Placental epithelial cell (primary cell): ENCODE measurements around the gene MOGAT3. TPM values are rescaled to one million over a fixed set of nuclear protein-coding genes. Genes with fewer than 3 reads are reported as not detected.

Experiments used
- small RNA-seq: library from RNA; depleted of rRNA; stranded (forward); fragments of <200 nt; gene quantifications from one replicate; pipeline ENCODE3, GENCODE V24; 2012
- total RNA-seq: library from RNA; depleted of rRNA; stranded (reverse); fragments of >200 nt; gene quantifications from 2 replicates; pipeline ENCODE4 v1.2.3, GENCODE V29; 2012

Gene MOGAT3
- total RNA-seq: not detected in 2 replicates

GRCh38 chr7:101200862-101201599, at the start of gene MOGAT3:
Gene MOGAT3 (minus strand): TSS chr7:101201036. CDS start chr7:101200854, 182 bp downstream.

GRCh38 chr7:101244375-101245146, 43.7 kb upstream of the MOGAT3 start, which contains the start of gene FIS1:
Gene FIS1 (minus strand): TSS chr7:101245081. CDS start chr7:101245004, 77 bp downstream.

GRCh38 chr7:101237206-101238067, 36.6 kb upstream of the MOGAT3 start, which contains the start of gene CLDN15:
Gene CLDN15 (minus strand): TSS chr7:101237802. CDS start chr7:101237581, 221 bp downstream.

GRCh38 chr7:101217388-101218235, 16.8 kb upstream of the MOGAT3 start, which contains the start of the genes PLOD3 and ZNHIT1:
Gene PLOD3 (minus strand): TSS chr7:101217581. CDS start chr7:101217274, 307 bp downstream.
Gene ZNHIT1 (plus strand): TSS chr7:101218165. CDS start chr7:101218196, 31 bp downstream.

GRCh38 chr7:101180130-101180755, 20.6 kb downstream of the MOGAT3 start, which contains the start of gene NAT16:
Gene NAT16 (minus strand): TSS chr7:101180293. CDS start chr7:101174807, 5,486 bp downstream.

GRCh38 chr7:101165075-101165957, 35.5 kb downstream of the MOGAT3 start, which contains the start of gene VGF:
Gene VGF (minus strand): TSS chr7:101165569. CDS start chr7:101164843, 726 bp downstream.

GRCh38 chr7:101153969-101154692, 46.7 kb downstream of the MOGAT3 start, which contains the start of gene AP1S1:
Gene AP1S1 (plus strand): TSS chr7:101154476. CDS start chr7:101154515, 39 bp downstream.

Small RNA genes within 50 kb of the gene (small RNA-seq; reads per million reads assigned to genes)
- gene MIR4653: 0.12 reads per million

Other genes starting within 250 kb of the MOGAT3 start
- under 0.01 and 0.98 TPM in 2 replicates for gene MUC12, start 231.5 kb downstream of the MOGAT3 start, total RNA-seq
- not detected in 2 replicates for gene MUC17, start 181.0 kb downstream of the MOGAT3 start, total RNA-seq
- gene TRIM56, start 115.6 kb downstream of the MOGAT3 start, total RNA-seq: 19.6 and 28.6 TPM in 2 replicates
- 183 and 2,094 TPM in 2 replicates for gene SERPINE1, start 73.9 kb downstream of the MOGAT3 start, total RNA-seq
- gene AP1S1, start 46.6 kb downstream of the MOGAT3 start, total RNA-seq: 146 and 265 TPM in 2 replicates
- 0.39 and 0.76 TPM in 2 replicates for gene VGF, start 35.5 kb downstream of the MOGAT3 start, total RNA-seq
- gene NAT16, start 20.7 kb downstream of the MOGAT3 start, total RNA-seq: not detected in 2 replicates
- 39.3 and 72.7 TPM in 2 replicates for gene PLOD3, start 16.5 kb upstream of the MOGAT3 start, total RNA-seq
- 70.3 and 84.2 TPM in 2 replicates for gene ZNHIT1, start 17.1 kb upstream of the MOGAT3 start, total RNA-seq
- 4.9 and 5.1 TPM in 2 replicates for gene CLDN15, start 36.8 kb upstream of the MOGAT3 start, total RNA-seq
- 130 and 179 TPM in 2 replicates for gene FIS1, start 44.0 kb upstream of the MOGAT3 start, total RNA-seq
- 20.9 and 36.1 TPM in 2 replicates for gene IFT22, start 120.8 kb upstream of the MOGAT3 start, total RNA-seq
- gene COL26A1, start 161.8 kb upstream of the MOGAT3 start, total RNA-seq: not detected in 2 replicates